ENCODE data around the gene CTIF. TPM values are rescaled to one million over a fixed set of nuclear protein-coding genes. Genes with fewer than 3 reads are reported as not detected.

Gene CTIF
- total and polyA plus RNA-seq, 4 donors = 10.6 to 26.7 (median 12.3) TPM

- no peak overlapping the region for H3K27ac ChIP-seq (ENCODE audit: low read depth in 1 of 2, low read length in 2 of 2)
- TF ChIP-seq JUND (IDR thresholded peaks at IDR 0.05) = no peak
- TF ChIP-seq TAF1 (conservative IDR thresholded peaks at IDR 0.05) = no peak
- TF ChIP-seq HNF4A (conservative IDR thresholded peaks at IDR 0.05) = no peak
- TF ChIP-seq FOXA2 (IDR thresholded peaks at IDR 0.05) = no peak
- no peak for TF ChIP-seq RXRA (IDR thresholded peaks at IDR 0.05)
- TF ChIP-seq ATF3 (IDR thresholded peaks at IDR 0.05) = no peak
- TF ChIP-seq EGR1 (IDR thresholded peaks at IDR 0.05; ENCODE audit: low read depth in 2 of 2) = no peak
- no peak for TF ChIP-seq REST (IDR thresholded peaks at IDR 0.05)
- no peak for TF ChIP-seq CTCF (IDR thresholded peaks at IDR 0.05; ENCODE audit: low read depth, low read length, missing input control)
- TF ChIP-seq NR2F2 (IDR thresholded peaks at IDR 0.05) = no peak
- no peak for TF ChIP-seq GABPA (IDR thresholded peaks at IDR 0.05 in 1 of 2, conservative IDR thresholded peaks at IDR 0.05 in 1 of 2)
- TF ChIP-seq RAD21 (IDR thresholded peaks at IDR 0.05) = no peak
- no peak for TF ChIP-seq HNF4G (IDR thresholded peaks at IDR 0.05)
- H3K36me3 ChIP-seq (ENCODE audit: control insufficient read depth in 4 of 4, insufficient read depth in 3 of 4, low read depth in 1 of 4, low read length in 3 of 4) = peaks cover 0 to 11% (median 2%) of the 10 kb centered on the region in 4 donors
- no peaks in the 10 kb centered on the region for H3K9me3 ChIP-seq (ENCODE audit: control insufficient read depth in 4 of 4, low read length in 3 of 4)
- DNase-seq (ENCODE audit: low spot score) = no peak
- no peaks in the 10 kb centered on the region for H3K27me3 ChIP-seq (ENCODE audit: control insufficient read depth in 4 of 4, insufficient read depth in 4 of 4, low read length in 3 of 4)
- no peak overlapping the region for H3K4me3 ChIP-seq (ENCODE audit: low read depth in 1 of 3, low read length in 3 of 3)
- H3K9ac ChIP-seq (ENCODE audit: low read depth in 1 of 2, low read length in 2 of 2) = no peak overlapping the region
- H3K4me1 ChIP-seq (ENCODE audit: control insufficient read depth in 4 of 4, insufficient read depth in 4 of 4, low read length in 3 of 4) = peaks cover 6 to 16% (median 12%) of the 10 kb centered on the region in 4 donors
- 93% methylated on average over 11 of the region's 11 CpGs for WGBS
Measured at GRCh38 chr18:48803951-48804855, 265.4 kb downstream of the CTIF start.

- H3K9me3 ChIP-seq (ENCODE audit: control insufficient read depth in 4 of 4, low read length in 3 of 4) = no peaks in the 10 kb centered on the region
- no peak for DNase-seq (ENCODE audit: low spot score)
- H3K36me3 ChIP-seq (ENCODE audit: control insufficient read depth in 4 of 4, insufficient read depth in 3 of 4, low read depth in 1 of 4, low read length in 3 of 4) = peaks cover 0 to 11% (median 2%) of the 10 kb centered on the region in 4 donors
- H3K9ac ChIP-seq (ENCODE audit: low read depth in 1 of 2, low read length in 2 of 2) = no peak overlapping the region
- WGBS = 97% methylated on average over 11 of the region's 11 CpGs
- H3K27me3 ChIP-seq (ENCODE audit: control insufficient read depth in 4 of 4, insufficient read depth in 4 of 4, low read length in 3 of 4) = no peaks in the 10 kb centered on the region
- H3K4me3 ChIP-seq (ENCODE audit: low read depth in 1 of 3, low read length in 3 of 3) = no peak overlapping the region
- no peak overlapping the region for H3K27ac ChIP-seq (ENCODE audit: low read depth in 1 of 2, low read length in 2 of 2)
- peaks cover 6 to 16% (median 12%) of the 10 kb centered on the region in 4 donors for H3K4me1 ChIP-seq (ENCODE audit: control insufficient read depth in 4 of 4, insufficient read depth in 4 of 4, low read length in 3 of 4)
- TF ChIP-seq GABPA (IDR thresholded peaks at IDR 0.05 in 1 of 2, conservative IDR thresholded peaks at IDR 0.05 in 1 of 2) (no peak), HNF4A (conservative IDR thresholded peaks at IDR 0.05) (no peak), HNF4G (IDR thresholded peaks at IDR 0.05) (no peak), FOXA2 (IDR thresholded peaks at IDR 0.05) (no peak), RAD21 (IDR thresholded peaks at IDR 0.05) (no peak), ATF3 (IDR thresholded peaks at IDR 0.05) (no peak), REST (IDR thresholded peaks at IDR 0.05) (no peak), CTCF (IDR thresholded peaks at IDR 0.05; ENCODE audit: low read depth, low read length, missing input control) (no peak), TAF1 (conservative IDR thresholded peaks at IDR 0.05) (no peak), EGR1 (IDR thresholded peaks at IDR 0.05; ENCODE audit: low read depth in 2 of 2) (no peak), MAX (IDR thresholded peaks at IDR 0.05) (no peak)
Measured at GRCh38 chr18:48804856-48805610, 266.2 kb downstream of the CTIF start.

Data from liver (tissue), 9 donors.